HAP-1 (cell line): ENCODE results near the gene COTL1.

Experiments used
- DNase-seq, 2 experiments: peaks; one replicate each; pipeline ENCODE4 v3.0.0-alpha.2; 2016 to 2020; ENCODE audit warnings: low spot score in 2 of 2
- H3K27me3 ChIP-seq: fragments of 250-450 bp; sonication (Bioruptor Pico); 2 replicates; pipeline ENCODE4 v1.5.1; 2020; ENCODE audit warnings: low read depth, mild to moderate bottlenecking, moderate library complexity
- H3K36me3 ChIP-seq: fragments of 250-450 bp; sonication (Bioruptor Pico); replicated peaks from 2 replicates; pipeline ENCODE4 v1.5.1; 2020; ENCODE audit warnings: mild to moderate bottlenecking
- H3K4me1 ChIP-seq: fragments of 250-450 bp; sonication (Bioruptor Pico); 2 replicates; pipeline ENCODE4 v1.5.1; 2020; ENCODE audit warnings: mild to moderate bottlenecking
- H3K4me3 ChIP-seq: fragments of 250-450 bp; sonication (Bioruptor Pico); 2 replicates; pipeline ENCODE4 v1.5.1; 2020; ENCODE audit warnings: mild to moderate bottlenecking, moderate library complexity
- H3K9me3 ChIP-seq: fragments of 250-450 bp; sonication (Bioruptor Pico); 2 replicates; pipeline ENCODE4 v1.5.1; 2020; ENCODE audit warnings: mild to moderate bottlenecking, moderate library complexity
- in situ Hi-C: fragments of 300-500 bp; cut with MboI; formaldehyde crosslinking; loops from 3 replicates; pipeline ENCODE4 v1.14.3; 2020; ENCODE audit warnings: low sequenced_read_pairs, inconsistent platforms, mixed read lengths

COTL1 gene

DNA sequence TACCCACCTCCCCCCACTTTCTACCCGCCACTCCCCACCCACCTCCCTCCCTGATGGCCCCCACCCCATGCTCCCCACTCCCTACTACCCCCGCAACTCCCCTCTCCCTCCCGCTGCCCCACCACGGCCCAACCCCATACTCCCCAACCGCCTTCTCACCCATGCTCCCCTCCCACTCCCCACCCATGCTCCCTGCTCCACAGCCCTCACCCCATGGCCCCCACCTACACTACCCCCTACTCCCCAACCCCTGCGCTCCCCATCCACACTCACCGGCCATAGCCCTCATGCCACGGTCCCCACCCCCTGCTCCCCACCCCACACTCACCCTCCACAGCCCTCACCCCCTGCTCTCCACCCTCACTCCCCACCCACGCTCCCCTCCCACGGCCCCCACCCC, 13.9 kb downstream of the COTL1 start:
- H3K36me3 ChIP-seq = no peaks in the 10 kb centered on the region
- in situ Hi-C loops = no loop called here

DNA sequence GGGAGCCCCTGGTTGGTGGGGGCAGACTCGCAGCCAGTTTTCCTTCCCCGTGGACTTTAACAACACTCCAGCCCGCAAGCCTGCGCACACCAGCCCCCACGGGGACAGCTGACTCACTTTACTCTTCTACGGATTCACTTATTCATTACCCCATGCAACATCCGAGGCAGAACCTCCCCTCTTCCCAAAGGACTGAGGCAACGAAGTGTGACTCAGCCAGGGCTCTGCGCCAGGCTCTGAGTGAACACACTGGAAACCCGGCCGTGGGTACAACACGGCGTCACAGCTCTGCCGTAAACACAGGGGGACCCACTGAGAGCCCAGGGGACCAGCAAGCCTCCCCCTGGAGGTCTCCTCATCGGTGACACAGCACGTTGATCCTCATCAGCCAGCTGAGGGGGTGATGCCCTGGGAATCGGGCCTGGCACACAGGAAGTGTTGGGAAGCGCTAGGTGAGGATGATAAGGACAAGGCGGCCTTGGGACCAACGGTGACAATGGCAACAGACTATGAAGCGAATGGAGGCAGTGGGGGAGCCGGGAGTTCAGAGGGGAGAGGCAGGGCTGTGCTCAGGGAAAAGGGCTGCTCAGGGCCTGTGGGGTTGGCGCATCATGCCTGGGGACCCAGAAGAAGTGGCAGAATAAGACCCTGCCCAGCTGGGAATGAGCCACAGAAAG, 14.6 kb downstream of the COTL1 start:
- H3K4me3 ChIP-seq = no peak overlapping the region
- H3K36me3 ChIP-seq = no peaks in the 10 kb centered on the region
- no peaks in the 10 kb centered on the region for H3K27me3 ChIP-seq
- peaks cover 4% of the 10 kb centered on the region; the same call in 1 of the 2 replicates for H3K9me3 ChIP-seq
- no peak for DNase-seq
- in situ Hi-C loops = no loop called here
- H3K4me1 ChIP-seq = 0 out of 2 replicates have a peak, but pooled peaks cover 4% of the 10 kb centered on the region

More for the DNA sequence above, 13.9 kb downstream of the COTL1 start:
- 0 out of 2 replicates have a peak, but pooled peaks cover 4% of the 10 kb centered on the region for H3K4me1 ChIP-seq
- H3K27me3 ChIP-seq = no peaks in the 10 kb centered on the region
- peaks cover 4% of the 10 kb centered on the region; the same call in 1 of the 2 replicates for H3K9me3 ChIP-seq
- no peak overlapping the region for H3K4me3 ChIP-seq
- DNase-seq = no peak

DNA sequence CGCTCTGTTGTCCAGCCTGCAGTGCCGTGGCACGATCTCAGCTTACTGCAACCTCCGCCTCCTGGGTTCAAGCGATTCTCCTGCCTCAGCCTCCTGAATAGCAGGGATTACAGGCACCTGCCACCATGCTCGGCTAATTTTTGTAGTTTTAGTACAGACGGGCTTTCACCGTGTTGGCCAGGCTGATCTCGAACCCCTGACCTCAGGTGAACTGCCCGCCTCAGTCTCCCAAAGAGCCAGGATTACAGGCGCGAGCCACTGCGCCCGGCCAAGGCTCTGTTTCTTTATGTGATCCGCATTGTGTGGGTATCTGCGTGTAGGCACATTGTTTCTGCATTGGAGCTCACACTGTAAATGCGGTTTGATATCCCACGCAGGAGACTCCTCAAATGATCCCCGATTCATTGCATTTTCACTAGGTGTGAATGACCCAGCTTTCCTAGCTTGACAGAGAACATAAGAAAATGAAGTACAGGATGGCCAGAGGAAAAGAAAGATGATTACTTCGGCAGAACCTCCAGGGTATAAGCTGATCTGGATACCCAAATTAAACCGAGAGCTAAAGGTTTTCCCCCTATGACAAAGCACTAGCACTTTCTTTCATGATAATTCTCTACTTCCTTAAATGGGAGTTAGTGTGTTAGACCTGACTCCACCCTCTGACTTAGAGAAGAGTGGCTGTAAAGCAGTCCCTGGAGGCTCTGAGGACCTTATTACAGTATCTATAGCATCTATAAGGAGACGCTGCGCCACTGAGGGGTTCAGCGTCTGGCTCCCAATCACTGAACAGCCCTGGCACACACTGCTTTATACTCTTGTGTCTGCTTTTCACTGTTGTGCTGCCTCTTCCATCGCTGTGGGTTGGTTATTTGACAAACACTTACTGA, 17.3 kb downstream of the COTL1 start:
- Histone ChIP-seq H3K36me3 (no peaks in the 10 kb centered on the region), H3K27me3 (no peaks in the 10 kb centered on the region), H3K9me3 (peaks cover 3% of the 10 kb centered on the region; the same call in 1 of the 2 replicates), H3K4me1 (0 out of 2 replicates have a peak, but pooled peaks cover 4% of the 10 kb centered on the region), H3K4me3 (no peak overlapping the region)
- peak in 1 of 2 experiments; percentile 35 for DNase-seq
- in situ Hi-C loops = no loop called here

DNA sequence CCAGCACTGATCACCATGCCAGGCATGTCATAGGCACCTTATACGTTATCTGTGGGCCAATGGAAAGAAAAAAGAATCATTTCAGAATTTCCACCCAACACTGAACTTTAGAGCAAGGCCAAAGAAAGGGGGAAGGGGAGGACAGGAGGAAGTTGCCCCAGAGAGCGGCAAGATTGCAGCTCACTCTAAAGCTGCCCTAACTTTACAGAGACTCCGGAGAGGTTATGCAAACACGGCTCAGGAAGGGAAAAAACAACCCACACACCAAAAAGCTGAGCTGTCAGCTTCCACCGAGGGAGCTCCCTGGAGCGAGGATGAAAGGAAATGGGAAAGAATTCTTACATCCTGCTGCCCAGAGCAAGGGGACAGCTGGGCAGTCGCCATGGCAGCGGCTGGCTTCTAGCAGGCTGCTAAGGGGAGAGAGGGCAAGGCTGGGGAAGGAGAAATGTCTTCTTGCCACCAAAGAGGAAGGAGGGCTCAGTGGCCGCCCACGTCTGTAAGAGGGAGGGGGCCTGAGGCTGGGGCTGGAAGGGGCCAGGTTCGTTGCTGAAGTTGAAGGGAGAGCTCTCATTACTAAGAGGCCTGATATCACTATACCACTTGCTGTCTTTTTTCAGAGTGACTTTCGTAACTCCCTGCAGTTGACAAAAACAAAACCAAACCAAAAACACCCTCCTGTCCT, 18.2 kb downstream of the COTL1 start:
- DNase-seq = no peak
- no peaks in the 10 kb centered on the region for H3K36me3 ChIP-seq
- in situ Hi-C loops = no loop called here
- H3K4me3 ChIP-seq = no peak overlapping the region
- H3K4me1 ChIP-seq = 0 out of 2 replicates have a peak, but pooled peaks cover 4% of the 10 kb centered on the region
- no peaks in the 10 kb centered on the region for H3K9me3 ChIP-seq
- H3K27me3 ChIP-seq = no peaks in the 10 kb centered on the region

DNA sequence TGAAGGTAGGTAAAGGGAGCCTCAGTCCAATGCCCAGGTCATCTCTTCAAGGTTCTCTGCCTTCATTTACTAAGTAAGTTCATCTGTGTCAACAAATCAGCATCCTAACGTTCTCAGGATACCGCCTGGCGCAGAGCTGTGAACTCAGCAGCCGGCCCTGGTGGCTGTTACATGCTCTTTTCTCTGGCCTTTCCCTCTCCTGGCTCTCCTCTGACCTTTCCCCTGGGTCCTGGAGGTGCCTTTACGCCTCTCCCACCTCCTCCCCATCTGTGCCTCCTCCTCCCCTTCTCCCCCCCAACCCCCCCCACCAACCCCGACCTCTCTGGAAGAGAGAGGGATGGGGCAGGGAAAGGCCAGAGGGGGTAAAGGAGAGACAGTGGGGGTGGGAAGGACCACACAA, 19.5 kb downstream of the COTL1 start:
- DNase-seq = no peak
- H3K4me3 ChIP-seq = no peak overlapping the region
- no peaks in the 10 kb centered on the region for H3K27me3 ChIP-seq
- in situ Hi-C loops = no loop called here
- no peaks in the 10 kb centered on the region for H3K36me3 ChIP-seq
- H3K4me1 ChIP-seq = 0 out of 2 replicates have a peak, but pooled peaks cover 4% of the 10 kb centered on the region
- no peaks in the 10 kb centered on the region for H3K9me3 ChIP-seq

DNA sequence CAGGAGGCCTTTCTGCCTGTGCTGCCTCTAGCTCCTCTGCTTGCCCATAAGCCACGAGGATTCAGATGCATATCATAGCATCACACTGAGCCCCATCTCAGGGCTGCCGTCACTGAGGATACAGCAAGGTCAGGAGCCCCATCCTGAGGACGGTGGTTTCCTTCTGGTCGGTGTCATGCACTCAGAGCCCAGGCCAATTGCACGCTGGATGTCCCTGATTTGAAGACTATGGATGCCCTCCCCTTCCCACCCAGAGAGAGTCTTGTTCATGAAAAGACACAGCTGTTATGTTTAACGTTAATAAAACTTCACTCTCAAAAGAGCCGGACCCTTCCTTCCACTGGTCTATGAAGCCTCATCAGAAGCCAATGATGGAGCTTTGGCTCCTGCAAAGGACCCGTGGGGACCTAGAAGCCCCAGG, 19.9 kb downstream of the COTL1 start:
- Histone ChIP-seq H3K27me3 (no peaks in the 10 kb centered on the region), H3K4me3 (no peak overlapping the region)
- DNase-seq = no peak

DNA sequence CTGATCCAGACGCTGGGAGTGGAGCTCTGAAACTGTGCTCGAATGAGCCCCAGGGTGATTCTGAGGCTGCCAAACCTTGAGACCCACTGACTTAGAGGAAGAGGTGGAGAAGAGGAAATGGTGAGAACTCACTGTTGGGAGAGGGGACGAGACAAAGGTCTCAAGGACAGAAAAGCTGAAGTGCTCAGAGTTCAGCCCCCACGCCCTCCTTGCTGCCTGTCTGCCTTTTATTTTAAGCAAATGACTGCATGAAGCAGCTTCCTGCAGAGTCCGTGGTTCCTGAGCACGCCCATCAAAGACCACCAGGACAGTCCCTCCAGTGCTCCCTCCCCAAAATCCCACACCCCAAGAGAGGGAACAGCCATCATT, 20.4 kb downstream of the COTL1 start:
- DNase-seq = no peak
- Histone ChIP-seq H3K4me3 (no peak overlapping the region), H3K9me3 (no peaks in the 10 kb centered on the region), H3K36me3 (no peaks in the 10 kb centered on the region), H3K27me3 (no peaks in the 10 kb centered on the region), H3K4me1 (0 out of 2 replicates have a peak, but pooled peaks cover 4% of the 10 kb centered on the region)
- in situ Hi-C loops = no loop called here

More for the DNA sequence above, 19.9 kb downstream of the COTL1 start:
- 0 out of 2 replicates have a peak, but pooled peaks cover 4% of the 10 kb centered on the region for H3K4me1 ChIP-seq
- in situ Hi-C loops = no loop called here
- H3K9me3 ChIP-seq = no peaks in the 10 kb centered on the region
- no peaks in the 10 kb centered on the region for H3K36me3 ChIP-seq

DNA sequence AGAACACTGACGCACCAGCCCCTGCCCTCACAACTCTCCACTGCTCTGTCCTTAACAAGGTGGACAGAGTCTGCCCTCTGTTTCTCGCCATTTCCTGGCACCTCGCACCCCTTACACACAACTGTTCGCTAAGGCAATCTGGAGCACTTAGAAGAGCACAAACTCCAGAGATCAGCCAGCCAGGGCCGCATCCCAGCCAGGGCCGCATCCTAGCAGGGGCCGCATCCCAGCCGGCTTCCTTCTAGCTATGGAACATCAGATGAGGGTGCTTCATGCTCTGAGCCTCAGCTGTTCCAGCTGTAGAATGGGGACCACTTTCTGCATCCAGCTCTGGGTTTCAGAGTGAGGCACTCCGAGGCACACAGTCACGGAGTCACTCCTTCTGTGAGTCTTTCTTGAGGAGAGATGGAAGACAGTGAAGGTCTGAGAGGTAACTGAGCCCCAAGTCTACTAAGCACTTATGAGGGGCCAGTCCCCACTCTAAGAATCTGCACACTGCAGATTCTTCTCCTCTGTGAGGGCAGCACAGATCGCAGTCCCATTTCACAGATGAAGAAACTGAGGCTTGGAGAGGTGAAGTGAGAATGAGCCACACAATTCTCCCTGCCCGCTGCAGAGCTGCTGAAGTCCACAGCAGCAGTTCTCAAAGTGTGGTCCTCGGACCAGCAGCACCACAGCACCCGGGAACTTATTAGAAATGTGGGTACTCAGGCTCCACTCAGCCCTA, 20.9 kb downstream of the COTL1 start:
- H3K36me3 ChIP-seq = no peaks in the 10 kb centered on the region
- no peaks in the 10 kb centered on the region for H3K27me3 ChIP-seq
- DNase-seq = no peak
- H3K9me3 ChIP-seq = no peaks in the 10 kb centered on the region
- in situ Hi-C loops = no loop called here
- no peak overlapping the region for H3K4me3 ChIP-seq
- H3K4me1 ChIP-seq = 0 out of 2 replicates have a peak, but pooled peaks cover 4% of the 10 kb centered on the region

DNA sequence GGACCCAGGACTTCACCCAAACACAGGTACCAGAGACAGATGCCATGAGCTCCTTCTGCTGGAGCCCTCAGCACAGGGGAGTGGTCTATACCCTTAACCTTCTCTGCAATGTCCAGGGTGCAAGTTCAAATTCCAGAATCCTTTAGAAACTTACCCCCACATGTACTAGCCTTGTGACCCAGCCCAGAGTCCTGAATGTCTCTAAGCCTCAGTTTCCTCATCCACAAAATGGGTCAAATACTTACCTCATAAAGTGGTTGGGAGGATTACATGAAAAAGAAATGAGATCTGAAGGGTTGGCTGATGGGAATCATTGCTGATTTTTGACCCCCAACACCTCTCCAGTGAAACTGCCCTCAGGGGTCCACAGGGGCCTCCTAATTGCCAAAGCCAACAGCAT, 21.7 kb downstream of the COTL1 start:
- Histone ChIP-seq H3K9me3 (no peaks in the 10 kb centered on the region), H3K27me3 (no peaks in the 10 kb centered on the region), H3K4me3 (no peak overlapping the region), H3K4me1 (0 out of 2 replicates have a peak, but pooled peaks cover 4% of the 10 kb centered on the region), H3K36me3 (no peaks in the 10 kb centered on the region)
- no peak for DNase-seq
- in situ Hi-C loops = no loop called here

DNA sequence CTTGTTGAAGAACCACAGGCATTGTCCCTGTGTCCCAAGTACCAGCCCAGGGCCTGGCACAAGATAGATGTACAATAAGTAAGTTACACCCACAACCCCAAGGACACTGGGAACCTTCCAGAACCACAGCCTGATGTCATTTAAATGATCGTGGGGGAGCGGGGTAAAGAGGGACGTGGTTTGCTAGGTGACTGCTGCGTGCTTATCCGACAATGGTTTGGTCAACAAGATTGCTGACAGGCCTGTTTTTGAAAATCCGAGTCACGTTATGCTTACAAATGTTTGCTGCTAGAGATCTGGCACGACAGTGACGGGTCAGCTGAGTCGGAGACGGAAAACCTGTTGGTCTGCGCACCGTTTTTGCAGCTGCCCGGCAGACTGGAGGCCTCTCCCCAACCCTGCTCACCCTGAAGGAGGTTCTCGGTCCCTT, 22.8 kb downstream of the COTL1 start:
- H3K4me3 ChIP-seq = no peak overlapping the region
- no peak for DNase-seq

DNA sequence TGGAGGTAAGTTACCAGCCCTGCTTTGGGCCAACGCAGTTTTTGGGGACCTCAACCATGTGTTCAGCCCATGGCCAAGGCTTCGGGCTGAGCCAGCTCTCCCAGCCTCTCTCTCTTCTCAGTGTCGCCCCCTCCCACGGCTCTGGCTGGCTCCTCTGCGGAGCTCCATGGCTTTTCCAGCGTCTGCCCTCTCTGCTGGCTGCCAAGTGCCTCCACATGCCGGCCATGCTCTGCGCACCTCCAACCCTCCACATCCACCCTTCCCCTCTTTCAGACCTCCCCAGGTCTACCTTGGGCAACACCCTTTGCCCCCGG, 23.2 kb downstream of the COTL1 start:
- no peaks in the 10 kb centered on the region for H3K4me1 ChIP-seq
- no peaks in the 10 kb centered on the region for H3K27me3 ChIP-seq
- no peak for DNase-seq
- in situ Hi-C loops = no loop called here
- H3K36me3 ChIP-seq = no peaks in the 10 kb centered on the region; the same call in 1 of the 2 replicates
- no peak overlapping the region for H3K4me3 ChIP-seq
- H3K9me3 ChIP-seq = no peaks in the 10 kb centered on the region

More for the DNA sequence above, 22.8 kb downstream of the COTL1 start:
- in situ Hi-C loops = no loop called here
- no peaks in the 10 kb centered on the region; the same call in 1 of the 2 replicates for H3K36me3 ChIP-seq
- H3K4me1 ChIP-seq = no peaks in the 10 kb centered on the region
- H3K9me3 ChIP-seq = no peaks in the 10 kb centered on the region
- H3K27me3 ChIP-seq = no peaks in the 10 kb centered on the region

DNA sequence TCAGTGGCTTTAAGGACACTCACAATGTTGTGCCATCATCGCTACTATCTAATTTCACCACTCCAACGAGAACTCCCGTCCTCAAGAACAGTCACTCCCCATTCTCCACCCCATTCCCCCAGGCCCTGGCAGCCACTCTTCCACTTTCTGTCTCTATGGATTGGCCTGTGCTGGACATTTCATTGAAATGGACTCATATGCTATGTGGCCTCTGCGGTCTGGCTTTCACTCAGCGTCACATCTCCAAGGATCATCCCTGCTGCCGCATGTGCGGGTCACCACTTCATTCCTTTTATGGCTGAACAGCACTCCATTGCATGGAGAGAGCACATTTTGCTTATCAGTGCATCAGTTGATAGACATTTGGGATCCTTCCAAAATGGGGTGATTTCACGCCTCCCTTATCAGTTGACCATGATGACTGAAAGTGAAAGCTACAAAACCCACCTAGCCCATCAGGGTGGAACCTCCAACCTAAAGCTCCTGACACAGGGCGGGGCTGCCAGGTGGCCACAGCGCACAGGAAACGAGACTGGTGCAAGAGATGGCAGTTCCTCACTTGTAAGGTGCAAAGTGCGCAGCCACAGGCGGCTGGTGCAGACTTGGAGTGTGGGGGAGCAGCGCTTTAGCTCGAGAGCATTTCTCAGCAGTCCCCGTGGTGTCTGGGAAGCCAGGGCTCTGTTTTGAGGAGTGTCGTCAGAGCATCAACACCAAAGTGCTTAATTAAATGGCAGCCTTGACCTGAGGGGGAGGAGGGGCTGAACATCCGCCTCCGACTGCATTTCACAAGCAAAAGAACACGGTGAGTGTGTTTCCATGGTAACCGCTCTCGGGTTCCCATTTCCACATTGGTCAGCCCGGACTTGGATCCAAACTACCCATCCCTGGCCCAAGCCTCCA, 23.8 kb downstream of the COTL1 start:
- H3K9me3 ChIP-seq = no peaks in the 10 kb centered on the region
- no peaks in the 10 kb centered on the region for H3K27me3 ChIP-seq
- in situ Hi-C loops = no loop called here
- DNase-seq = no peak
- H3K36me3 ChIP-seq = no peaks in the 10 kb centered on the region; the same call in 1 of the 2 replicates
- H3K4me1 ChIP-seq = no peaks in the 10 kb centered on the region
- no peak overlapping the region for H3K4me3 ChIP-seq
